GM18873 (cell line): Measurements from ENCODE around the gene CDH23.

Experiments used
- ATAC-seq: cut with Tn5 transposase; IDR thresholded peaks from one replicate; pipeline ENCODE4 v1.9.1; 2021; ENCODE audit warnings: mild to moderate bottlenecking, moderate library complexity, moderate number of reproducible peaks; ENCODE audit not compliant: unreplicated experiment, low FRiP score

CDH23 gene

GRCh38 chr10:71830726-71831125 is 434.0 kb downstream of the CDH23 start:
- ATAC-seq: no peak

DNA sequence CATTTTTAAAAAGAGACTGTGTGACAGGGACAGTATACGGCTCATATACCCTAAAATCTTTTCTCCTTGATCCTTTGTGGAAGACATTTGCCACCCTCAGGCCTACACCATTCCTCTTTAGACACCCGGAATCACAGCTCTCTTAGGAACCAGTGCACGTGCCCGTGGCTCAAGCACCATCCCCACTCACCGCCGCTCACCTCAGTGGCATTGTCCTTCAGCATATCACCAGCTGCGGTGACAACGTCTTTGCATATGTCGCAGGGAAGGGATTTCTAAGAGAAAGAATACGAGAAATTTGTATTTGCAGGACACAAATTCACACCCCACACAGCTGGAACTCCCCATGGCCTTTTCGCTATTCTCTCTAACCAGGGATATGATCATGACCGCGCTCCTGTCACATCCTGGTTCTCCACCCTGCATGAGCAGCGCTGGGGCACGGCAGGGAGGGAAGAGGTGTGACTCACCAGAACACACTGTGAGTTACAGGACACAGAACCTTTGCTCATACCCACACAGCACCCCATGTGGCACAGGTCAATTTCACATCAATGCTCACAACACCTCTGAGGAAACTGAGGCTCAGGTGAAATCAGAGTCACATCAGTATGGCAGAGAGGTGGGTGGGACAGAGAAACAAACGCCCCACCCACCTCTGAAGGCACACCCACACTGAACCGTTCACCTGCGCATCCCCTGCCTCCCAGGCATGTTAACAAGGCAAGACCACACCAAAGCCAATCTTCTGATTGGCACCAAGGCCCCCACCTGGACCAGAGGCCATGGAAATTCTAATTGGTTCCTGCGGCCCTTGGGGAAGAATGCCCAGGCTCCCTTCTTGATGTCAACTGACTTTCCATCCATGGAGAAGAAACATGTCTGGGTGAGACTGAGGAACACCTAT is 435.2 kb downstream of the CDH23 start:
- ATAC-seq: no peak

DNA sequence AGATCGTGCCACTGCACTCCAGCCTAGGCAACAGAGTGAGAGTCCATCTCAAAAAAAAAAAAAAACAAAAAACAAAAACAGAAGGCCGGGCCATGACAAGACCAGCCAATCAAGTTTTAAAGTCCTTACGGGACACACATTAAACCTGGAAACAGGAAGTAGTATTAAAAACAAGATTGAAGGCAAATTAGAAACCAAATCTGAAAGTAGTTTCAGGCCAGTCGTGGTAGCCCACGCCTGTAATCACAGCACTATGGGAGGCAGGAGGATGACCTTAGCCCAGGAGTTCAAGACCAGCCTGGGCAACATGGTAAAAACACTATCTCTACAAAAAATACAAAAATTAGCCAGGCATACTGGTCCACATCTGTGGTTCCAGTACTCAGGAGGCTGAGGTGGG is 436.2 kb downstream of the CDH23 start:
- ATAC-seq: no peak

DNA sequence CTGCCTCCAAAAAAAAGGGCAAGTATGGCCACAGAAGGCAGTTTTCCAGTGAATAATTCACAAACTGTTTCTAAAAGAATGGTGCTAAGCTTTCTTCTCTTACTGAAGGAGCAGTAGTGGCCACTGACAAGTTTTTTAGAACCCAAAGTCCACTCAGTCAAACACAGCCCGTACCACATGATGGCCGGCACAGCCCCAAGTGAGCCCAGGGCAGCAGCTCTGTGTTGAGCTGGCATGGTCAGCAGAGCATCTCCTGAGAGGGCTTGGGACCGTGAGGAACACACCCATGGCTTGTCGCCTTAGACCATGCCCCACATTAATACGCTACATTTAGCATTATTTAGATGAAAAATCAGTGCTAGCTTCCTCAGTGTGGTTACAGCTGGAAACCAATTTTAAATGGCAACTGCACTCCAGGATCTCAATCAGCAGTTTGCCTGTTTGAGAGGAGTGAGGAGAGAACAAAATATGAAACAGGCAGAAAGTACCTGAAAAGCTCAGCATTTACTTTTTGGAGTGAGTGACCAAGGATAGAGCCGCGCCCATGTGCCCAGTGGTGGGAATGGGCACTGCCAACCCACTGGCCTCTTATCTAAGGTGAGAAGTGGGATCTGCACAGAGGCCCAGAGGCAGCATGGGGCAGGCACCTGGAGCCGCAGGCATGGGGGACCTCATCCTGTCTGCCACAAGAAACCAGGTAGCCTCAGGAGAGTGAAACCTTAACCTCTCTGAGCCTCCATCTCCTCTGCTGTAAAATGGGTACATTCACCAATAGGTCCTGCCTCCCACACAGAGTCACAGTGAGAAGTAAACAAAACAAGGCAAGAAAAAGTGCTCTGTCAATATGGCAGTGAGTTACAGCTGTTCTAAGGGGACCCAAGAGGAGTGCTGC is 437.0 kb downstream of the CDH23 start:
- ATAC-seq: no peak

- no peak for ATAC-seq
Measured at GRCh38 chr10:71834343-71834674, 437.6 kb downstream of the CDH23 start.

DNA sequence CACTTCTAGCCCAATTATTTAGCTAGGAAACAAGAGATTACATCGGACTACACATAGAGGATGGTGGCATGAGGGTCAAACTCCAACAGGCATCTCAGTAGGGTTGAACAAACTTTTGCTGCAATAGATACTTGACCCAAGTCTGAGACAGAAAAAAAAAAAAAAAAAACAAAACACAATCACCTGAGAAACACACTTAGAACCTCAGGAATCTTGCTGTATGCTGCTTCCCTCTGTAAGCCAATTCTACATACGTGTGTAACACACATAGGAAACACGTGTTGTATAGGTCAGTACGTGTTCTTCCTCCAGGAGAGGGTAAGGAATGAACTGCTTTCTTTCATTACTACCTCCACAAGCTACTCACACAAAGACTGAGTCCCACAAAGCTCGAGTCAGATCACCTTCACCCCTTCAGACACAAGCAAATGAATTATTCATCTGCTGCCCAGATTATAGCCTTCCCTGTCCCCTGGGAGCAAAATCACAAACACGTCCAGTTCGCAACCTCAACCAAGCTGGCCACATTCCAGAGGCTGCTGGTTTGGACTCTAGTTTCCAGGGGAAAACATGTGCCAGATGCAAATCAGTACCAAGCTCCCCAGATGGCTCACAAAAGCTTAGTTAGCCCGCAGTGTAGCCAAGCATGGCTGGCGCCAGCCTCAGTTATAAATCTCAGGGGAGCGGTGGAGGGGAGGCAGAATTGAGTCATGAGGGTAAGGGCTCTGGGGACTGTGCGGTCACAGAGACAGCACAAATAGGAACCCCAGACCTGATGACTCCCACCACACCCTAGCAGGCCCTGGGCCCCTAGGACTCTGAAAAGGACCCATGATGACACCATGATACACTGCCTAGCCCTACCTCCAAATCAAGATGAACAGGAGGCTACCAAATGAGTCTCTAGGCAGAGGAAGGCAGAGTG is 439.2 kb downstream of the CDH23 start:
- peak; percentile 91 for ATAC-seq

- peak; percentile 6 for ATAC-seq
Measured at GRCh38 chr10:71836596-71836974, 439.9 kb downstream of the CDH23 start.

- no peak for ATAC-seq
Measured at GRCh38 chr10:71837098-71837827, 440.5 kb downstream of the CDH23 start.

- ATAC-seq: no peak
Measured at GRCh38 chr10:71838264-71839211, 441.8 kb downstream of the CDH23 start.

DNA sequence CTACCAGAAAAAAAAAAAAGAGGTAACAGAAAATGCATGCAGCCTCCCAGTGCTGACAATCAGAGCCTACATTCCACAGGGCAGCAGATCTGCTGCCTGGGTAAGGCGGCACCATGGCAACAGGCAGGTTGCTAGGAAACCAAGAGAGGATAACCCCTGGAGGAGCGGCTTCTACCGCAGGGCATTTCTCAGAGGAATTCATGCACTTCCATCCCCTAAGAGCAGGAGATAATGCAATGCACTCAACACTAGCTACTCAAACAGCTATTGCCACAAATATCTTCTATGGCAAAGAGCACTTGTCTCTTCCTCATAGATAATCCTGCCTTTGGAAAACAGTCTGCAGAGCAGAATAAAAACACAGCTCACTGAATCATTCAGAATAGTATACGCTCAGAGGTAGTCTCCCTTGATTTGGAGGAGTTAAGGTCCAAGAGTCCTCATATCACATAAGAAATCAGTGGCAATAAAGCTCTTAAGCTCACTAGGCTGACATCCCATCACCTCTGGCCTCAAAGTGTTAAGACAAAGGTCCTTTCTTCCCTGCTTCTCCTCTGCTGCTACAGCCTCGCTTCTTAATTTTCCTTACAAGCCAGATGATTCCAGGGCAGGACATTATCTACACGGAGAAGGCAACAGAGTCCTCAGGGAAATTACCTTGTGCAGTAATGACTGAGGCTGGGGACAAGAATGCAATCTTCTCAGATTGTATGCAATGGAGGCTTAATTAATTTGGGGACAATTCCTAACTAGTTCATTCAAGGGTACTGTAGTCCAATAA is 443.6 kb downstream of the CDH23 start:
- ATAC-seq: no peak

DNA sequence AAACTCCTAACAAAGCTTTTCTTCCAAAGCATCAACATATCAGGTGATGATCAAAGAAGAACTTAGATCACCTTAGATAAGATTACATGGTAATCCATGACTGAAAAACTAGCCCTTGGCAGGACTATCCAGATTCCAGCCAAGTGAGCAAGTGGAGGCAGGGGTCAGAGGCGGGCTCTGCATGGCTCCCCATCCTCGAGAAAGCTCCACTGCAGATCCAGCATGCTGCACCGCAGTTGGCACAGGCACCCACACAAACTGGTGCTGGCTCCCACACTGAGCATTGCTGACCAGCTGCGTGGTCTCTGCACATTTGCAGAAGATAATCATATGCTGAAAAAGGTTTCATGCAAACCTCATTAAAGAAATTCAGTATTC is 444.2 kb downstream of the CDH23 start:
- no peak for ATAC-seq

- no peak for ATAC-seq
Measured at GRCh38 chr10:71842422-71842821, 445.7 kb downstream of the CDH23 start.

GRCh38 chr10:71842856-71843686 is 446.4 kb downstream of the CDH23 start:
- ATAC-seq: no peak

DNA sequence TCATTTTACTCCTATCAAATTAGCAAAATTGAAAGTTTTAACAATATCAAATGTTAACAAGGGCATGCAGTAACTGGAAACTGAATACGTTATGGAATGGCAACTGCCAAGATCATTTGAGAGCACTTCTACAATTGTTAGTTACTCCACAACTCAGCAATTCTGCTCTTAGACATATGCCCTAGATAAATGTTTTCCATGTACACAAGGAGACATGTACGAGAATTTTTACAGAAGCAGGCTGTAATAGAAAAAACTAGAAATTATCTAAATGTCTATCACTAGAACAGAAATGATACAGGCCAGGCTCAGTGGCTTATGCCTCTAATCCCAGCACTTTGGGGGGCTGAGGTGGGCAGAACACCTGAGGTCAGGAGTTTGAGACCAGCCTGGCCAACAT is 447.4 kb downstream of the CDH23 start:
- ATAC-seq: no peak

- no peak for ATAC-seq
Measured at GRCh38 chr10:71844695-71845094, 448.0 kb downstream of the CDH23 start.

DNA sequence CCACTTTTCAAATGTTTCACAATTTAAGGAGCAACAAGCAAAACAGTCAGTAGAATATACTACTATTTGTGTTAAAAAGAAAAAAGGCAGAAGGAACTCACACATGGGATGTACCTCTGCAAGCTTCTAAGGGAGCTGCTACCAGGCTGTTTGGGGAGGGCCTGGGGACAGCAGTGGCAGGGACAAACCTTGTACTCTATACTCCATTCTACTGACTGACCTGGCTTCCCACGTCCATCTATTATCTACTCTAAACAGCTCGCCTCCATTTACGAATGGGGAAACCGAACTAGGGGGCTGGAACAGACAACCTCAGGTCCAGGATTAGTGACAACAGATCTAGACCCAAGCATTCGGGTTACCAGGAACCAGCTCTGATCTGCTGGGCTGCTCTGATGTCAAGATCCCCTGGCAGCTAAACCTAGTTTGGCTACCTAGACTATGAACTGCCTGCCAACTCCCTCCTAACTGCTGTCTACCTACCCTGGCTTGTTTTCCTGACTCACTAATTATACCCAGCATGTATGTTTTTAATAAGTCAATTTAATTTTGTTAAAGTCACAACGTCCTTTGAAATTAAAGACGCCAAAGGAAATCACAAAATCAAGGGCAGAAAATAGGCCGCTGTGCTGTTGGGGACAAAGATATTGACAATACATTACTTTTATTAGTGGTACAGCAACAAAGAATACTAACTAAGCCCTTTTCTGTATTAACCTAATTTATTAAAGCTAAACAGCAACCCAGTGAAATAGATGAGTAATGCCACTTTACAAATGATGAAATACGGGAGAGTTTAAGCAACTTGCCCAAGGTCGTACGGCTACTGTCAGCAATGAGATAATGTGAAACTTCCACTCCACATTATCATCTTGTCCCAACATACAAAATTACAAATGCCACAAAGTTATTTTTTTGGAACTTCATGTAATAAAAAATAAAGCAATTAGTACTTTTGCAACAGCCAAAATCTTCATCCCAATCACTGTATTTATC is 449.0 kb downstream of the CDH23 start:
- ATAC-seq: no peak
